Measurements from ENCODE around the gene WSB1.

- no peak for TF ChIP-seq EZH2 (IDR thresholded peaks at IDR 0.05)
- no peak for TF ChIP-seq CTCF (IDR thresholded peaks at IDR 0.05)
- no peak for TF ChIP-seq EZH2phosphoT487 (IDR thresholded peaks at IDR 0.05)
Observed at GRCh38 chr17:27322690-27323508, 29.0 kb downstream of the WSB1 start.

All from neural progenitor cell (in vitro differentiated cells).